Measurements from ENCODE around the gene NEDD8. TPM values are rescaled to one million over a fixed set of nuclear protein-coding genes. Genes with fewer than 3 reads are reported as not detected.

Gene NEDD8
- total RNA-seq, 1 experiment from 2014 or later, result 214 TPM

- H3K4ac ChIP-seq (ENCODE audit: low read depth, low read length), result no peak overlapping the region
- H2BK15ac ChIP-seq (ENCODE audit: low read depth, low read length), result no peak overlapping the region
- no peak overlapping the region for H2AK5ac ChIP-seq (ENCODE audit: insufficient read length, low read length)
- TF ChIP-seq CTCF (conservative IDR thresholded peaks at IDR 0.05), result no peak
- no peaks in the 10 kb centered on the region for H3K79me1 ChIP-seq (ENCODE audit: insufficient read depth, low read depth, low read length, poor library complexity, severe bottlenecking)
- no peak overlapping the region for H3K56ac ChIP-seq (ENCODE audit: insufficient read length, low read depth, low read length)
- H4K8ac ChIP-seq (replicated peaks; ENCODE audit: insufficient read length, low read depth, low read length), result no peak overlapping the region
- H3K4me1 ChIP-seq (ENCODE audit: insufficient read depth, low read length), result no peaks in the 10 kb centered on the region
- no peaks in the 10 kb centered on the region for H3K27me3 ChIP-seq (ENCODE audit: insufficient read depth, low read length)
- no peak overlapping the region for H3K18ac ChIP-seq (ENCODE audit: insufficient read length, low read depth, low read length)
- no peaks in the 10 kb centered on the region for H3K9me3 Mint-ChIP-seq
- no peak overlapping the region for H3K4me3 Mint-ChIP-seq
- H3K27ac ChIP-seq (ENCODE audit: insufficient read length, low read depth, low read length), result no peak overlapping the region
- H3K79me2 ChIP-seq (ENCODE audit: insufficient read depth, low read length), result no peaks in the 10 kb centered on the region
- H2BK20ac ChIP-seq (ENCODE audit: low read depth, low read length, poor library complexity, severe bottlenecking), result no peak overlapping the region
- no peak overlapping the region for H3K27ac Mint-ChIP-seq
- peaks cover 8% of the 10 kb centered on the region for H3K23me2 ChIP-seq (ENCODE audit: insufficient read length, low read depth, low read length, poor library complexity, severe bottlenecking)
- H3K14ac ChIP-seq (ENCODE audit: insufficient read depth, low read length), result no peak overlapping the region
- no CpG with 5 or more reads among the region's 9 CpGs for WGBS (ENCODE audit: extremely low coverage, insufficient read length, low lambda C conversion rate)
- H2BK120ac ChIP-seq (ENCODE audit: low read depth, low read length, poor library complexity, severe bottlenecking), result no peak overlapping the region
- no peak overlapping the region for H4K91ac ChIP-seq (ENCODE audit: insufficient read length, low read depth, low read length)
- no peak overlapping the region for H2BK5ac ChIP-seq (ENCODE audit: insufficient read length, low read length)
- no peak overlapping the region for H2AFZ ChIP-seq (ENCODE audit: low read length)
- H3T11ph ChIP-seq (ENCODE audit: low read length), result no peak overlapping the region
- H3K4me1 Mint-ChIP-seq, result peaks cover 4 to 12% of the 10 kb centered on the region in 2 experiments
- no peaks in the 10 kb centered on the region for H3K9me3 ChIP-seq (ENCODE audit: control insufficient read depth, low read depth, low read length)
- no peaks in the 10 kb centered on the region for H4K20me1 ChIP-seq (ENCODE audit: control insufficient read depth, insufficient read depth, insufficient read length)
- no peak overlapping the region for H3K9ac ChIP-seq (ENCODE audit: extremely low read depth, insufficient read length, low read length)
- H3K4me2 ChIP-seq (ENCODE audit: insufficient read depth, insufficient read length, low read length), result no peak overlapping the region
- H3K36me3 Mint-ChIP-seq (ENCODE audit: insufficient read depth in 1 of 3, low read depth in 3 of 3), result peaks cover 3 to 21% (median 14%) of the 10 kb centered on the region in 3 experiments; a peak in 5 of 7 replicates
- H3K27me3 Mint-ChIP-seq (ENCODE audit: low read depth), result no peaks in the 10 kb centered on the region
- no peak overlapping the region for H3K23ac ChIP-seq (ENCODE audit: insufficient read length, low read depth, low read length)
- no peak overlapping the region for H4K5ac ChIP-seq (ENCODE audit: insufficient read length, low read depth, low read length)
- DNase-seq, result no peak
- no peak overlapping the region for H2BK12ac ChIP-seq (ENCODE audit: insufficient read length, low read depth, low read length)
Observed at GRCh38 chr14:24268225-24268624, 36.1 kb upstream of the NEDD8 start.
